LNCaP clone FGC (cell line): ENCODE results near the gene MEP1A.

Experiments
- DNase-seq: peaks from one replicate; pipeline ENCODE4 v3.0.0-alpha.2; 2011; ENCODE audit warnings: low read depth
- H3K4me3 ChIP-seq: 2 replicates; pipeline ENCODE4 v1.5.1; 2011; ENCODE audit warnings: mild to moderate bottlenecking, low read depth, low read length, control low read depth
- CTCF ChIP-seq: IDR thresholded peaks from 2 replicates; pipeline ENCODE4 v1.5.1; 2012; ENCODE audit warnings: mild to moderate bottlenecking; ENCODE audit not compliant: control insufficient read depth, insufficient read depth; ENCODE audit errors: extremely low read depth

The MEP1A gene

GRCh38 chr6:46789434-46790354, 3.5 kb upstream of the MEP1A start:
- H3K4me3 ChIP-seq = no peak overlapping the region
- TF ChIP-seq CTCF = no peak
- no peak for DNase-seq

GRCh38 chr6:46790355-46790874, 2.8 kb upstream of the MEP1A start:
- H3K4me3 ChIP-seq = no peak overlapping the region
- DNase-seq = no peak
- no peak for TF ChIP-seq CTCF

GRCh38 chr6:46792635-46793034, 554 bp upstream of the MEP1A start:
- DNase-seq = no peak
- no peak overlapping the region for H3K4me3 ChIP-seq
- no peak for TF ChIP-seq CTCF

DNA sequence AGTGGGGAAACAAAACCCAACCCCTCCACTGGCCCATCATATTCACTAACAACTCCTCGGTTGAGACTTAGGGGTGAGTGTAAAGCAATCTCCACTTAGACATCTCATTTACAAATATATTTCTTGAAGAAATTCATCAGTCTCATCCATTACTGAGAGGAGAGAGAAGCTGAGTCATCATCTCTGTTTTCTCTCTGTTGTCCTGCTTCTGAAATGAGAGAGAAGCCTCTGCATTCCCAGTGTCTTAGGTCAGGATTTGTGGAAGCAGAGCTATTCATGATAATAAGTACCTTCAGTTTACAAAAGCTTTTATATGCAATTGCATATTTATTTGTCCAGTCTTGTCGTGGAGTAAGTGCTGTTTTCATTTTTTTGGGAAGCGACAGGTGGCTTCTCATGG, 879 bp downstream of the MEP1A start:
- no peak overlapping the region for H3K4me3 ChIP-seq
- no peak for DNase-seq
- no peak for TF ChIP-seq CTCF

DNA sequence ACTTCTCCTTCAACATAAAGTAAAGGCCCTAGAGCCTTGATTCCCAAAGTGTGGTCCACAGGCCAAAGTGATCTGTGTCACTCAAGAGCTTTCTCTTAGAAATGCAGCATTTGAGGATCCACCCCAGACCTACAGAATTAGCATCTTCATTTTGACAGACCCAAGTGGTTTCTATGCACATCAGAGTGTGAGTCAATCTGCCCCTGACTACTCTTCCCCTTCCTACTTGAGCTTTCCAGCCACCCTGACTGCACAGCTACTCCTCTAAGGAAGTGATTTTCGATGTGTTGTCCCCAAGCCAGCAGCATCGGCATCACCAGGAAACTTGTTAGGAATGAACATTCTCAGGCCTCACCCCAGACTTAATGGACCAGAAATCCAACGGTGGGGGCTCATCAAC, 2.6 kb downstream of the MEP1A start:
- no peak overlapping the region for H3K4me3 ChIP-seq
- no peak for TF ChIP-seq CTCF
- DNase-seq = no peak

GRCh38 chr6:46796848-46797580, 3.8 kb downstream of the MEP1A start:
- TF ChIP-seq CTCF = no peak
- DNase-seq = no peak

More at GRCh38 chr6:46796848-46797580, 3.8 kb downstream of the MEP1A start:
- no peak overlapping the region for H3K4me3 ChIP-seq
